IMR-90 (cell line): ENCODE data around the gene FLT1. TPM values are rescaled to one million over a fixed set of nuclear protein-coding genes. Genes with fewer than 3 reads are reported as not detected.

Experiments used
- ATAC-seq: fragments of 200-7000 bp; cut with Tn5 transposase; 2 replicates; pipeline ENCODE4 v1.9.1; 2020; ENCODE audit warnings: low read depth, mild to moderate bottlenecking, moderate library complexity
- BruUV-seq: library from RNA; stranded (reverse); fragments of 400-500 nt; replicated peaks from 2 replicates; lab custom pipeline; 2021; lab: Mats Ljungman, UMichigan
- CTCF ChIA-PET: fragments of 300-600 bp; formaldehyde crosslinking; extraction: SDS; loops from one replicate; lab custom pipeline; 2021; ENCODE audit warnings: antibody characterized with exemption; lab: Yijun Ruan, JAX
- POLR2A ChIA-PET: fragments of 300-600 bp; sonication (Branson Sonifier 250); formaldehyde crosslinking; loops from one replicate; lab custom pipeline; 2022; ENCODE audit warnings: antibody characterized with exemption; ENCODE audit not compliant: unreplicated experiment; lab: Charles Lee
- DNase-seq: peaks from one replicate; pipeline ENCODE4 v3.0.0; 2013
- H2AFZ ChIP-seq: replicated peaks from 2 replicates; pipeline ENCODE3; 2013; ENCODE audit warnings: low read length, mild to moderate bottlenecking; ENCODE audit not compliant: poor library complexity
- H2AK5ac ChIP-seq: 2 replicates; pipeline ENCODE4 v1.6.1; 2013; ENCODE audit warnings: low read depth, low read length, inconsistent platforms
- H2AK9ac ChIP-seq: replicated peaks from 2 replicates; pipeline ENCODE3; 2013; ENCODE audit warnings: mild to moderate bottlenecking, low read depth, low read length, moderate library complexity; ENCODE audit not compliant: poor library complexity
- H2BK120ac ChIP-seq: 2 replicates; pipeline ENCODE4 v1.6.1; 2013; ENCODE audit warnings: low read depth, low read length, inconsistent platforms
- H2BK15ac ChIP-seq: 3 replicates; pipeline ENCODE4 v1.6.1; 2013; ENCODE audit warnings: low read depth, low read length, inconsistent platforms
- H2BK20ac ChIP-seq: 2 replicates; pipeline ENCODE4 v1.6.1; 2013; ENCODE audit warnings: low read depth, mild to moderate bottlenecking, inconsistent platforms, low read length, moderate library complexity
- H2BK5ac ChIP-seq: 2 replicates; pipeline ENCODE4 v1.6.1; 2013; ENCODE audit warnings: mild to moderate bottlenecking, low read depth, low read length, inconsistent platforms; ENCODE audit not compliant: poor library complexity, severe bottlenecking
- H3K14ac ChIP-seq: replicated peaks from 2 replicates; pipeline ENCODE4 v1.6.1; 2013; ENCODE audit warnings: low read depth, low read length, inconsistent platforms
- H3K18ac ChIP-seq: 2 replicates; pipeline ENCODE4 v1.6.1; 2013; ENCODE audit warnings: low read depth, low read length, control low read depth
- H3K23ac ChIP-seq: 2 replicates; pipeline ENCODE4 v1.6.1; 2013; ENCODE audit warnings: low read depth, low read length, inconsistent platforms
- H3K27ac ChIP-seq: 2 replicates; pipeline ENCODE4 v1.5.1; 2013; ENCODE audit warnings: mild to moderate bottlenecking, control low read depth, low read length; ENCODE audit not compliant: insufficient read depth
- H3K27me3 ChIP-seq: 2 replicates; pipeline ENCODE4 v1.6.1; 2013; ENCODE audit warnings: low read length; ENCODE audit not compliant: control insufficient read depth, insufficient read depth
- H3K36me3 ChIP-seq: 2 replicates; pipeline ENCODE4 v1.6.1; 2013; ENCODE audit warnings: low read length, mixed read lengths; ENCODE audit not compliant: control insufficient read depth, insufficient read depth
- H3K4ac ChIP-seq: 2 replicates; pipeline ENCODE4 v1.6.1; 2013; ENCODE audit warnings: low read depth, low read length, inconsistent platforms
- H3K4me1 ChIP-seq: 2 replicates; pipeline ENCODE4 v1.6.1; 2013; ENCODE audit warnings: low read length, mixed read lengths; ENCODE audit not compliant: control insufficient read depth, insufficient read depth
- H3K4me2 ChIP-seq: 2 replicates; pipeline ENCODE4 v1.6.1; 2013; ENCODE audit warnings: low read depth, mild to moderate bottlenecking, control low read depth, low read length, moderate library complexity
- H3K4me3 ChIP-seq: 2 replicates; pipeline ENCODE4 v1.5.1; 2013; ENCODE audit warnings: low read depth, mild to moderate bottlenecking, control low read depth, low read length, moderate library complexity; ENCODE audit not compliant: insufficient read depth
- H3K56ac ChIP-seq: 2 replicates; pipeline ENCODE4 v1.6.1; 2013; ENCODE audit warnings: low read length, inconsistent platforms; ENCODE audit not compliant: insufficient read depth; ENCODE audit errors: extremely low read depth
- H3K79me1 ChIP-seq, 2 experiments: 2 replicates each; pipeline ENCODE4 v1.6.1; 2013; ENCODE audit warnings: low read length in 2 of 2, inconsistent platforms in 1 of 2, low read depth in 1 of 2
- H3K9ac ChIP-seq: 2 replicates; pipeline ENCODE4 v1.6.1; 2013; ENCODE audit warnings: low read depth, low read length, control low read depth
- H3K9me1 ChIP-seq: 2 replicates; pipeline ENCODE4 v1.6.1; 2013; ENCODE audit warnings: low read length, inconsistent platforms; ENCODE audit not compliant: insufficient read depth
- H3K9me3 ChIP-seq: 2 replicates; pipeline ENCODE4 v1.6.1; 2013; ENCODE audit warnings: low read length; ENCODE audit not compliant: control insufficient read depth, insufficient read depth
- H4K20me1 ChIP-seq: 2 replicates; pipeline ENCODE4 v1.6.1; 2013; ENCODE audit warnings: low read length, inconsistent platforms; ENCODE audit not compliant: insufficient read depth
- H4K5ac ChIP-seq: 2 replicates; pipeline ENCODE4 v1.6.1; 2013; ENCODE audit warnings: mild to moderate bottlenecking, low read depth, low read length, control low read depth
- H4K8ac ChIP-seq, 2 experiments: 2 replicates each; pipeline ENCODE4 v1.6.1; 2013; ENCODE audit warnings: low read depth in 2 of 2, low read length in 2 of 2, control low read depth in 1 of 2, inconsistent platforms in 1 of 2
- H4K91ac ChIP-seq: 2 replicates; pipeline ENCODE4 v1.6.1; 2013; ENCODE audit warnings: low read depth, low read length, inconsistent platforms; ENCODE audit not compliant: insufficient read depth
- CEBPB ChIP-seq: IDR thresholded peaks from 2 replicates; pipeline ENCODE4 v1.6.1; 2012; ENCODE audit warnings: low read depth, low read length, improper control_type of control experiment
- CHD1 ChIP-seq: IDR thresholded peaks from 2 replicates; pipeline ENCODE4 v1.6.1; 2012; ENCODE audit warnings: low read depth, low read length, improper control_type of control experiment
- RCOR1 ChIP-seq: IDR thresholded peaks from 2 replicates; pipeline ENCODE4 v1.6.1; 2012; ENCODE audit warnings: mild to moderate bottlenecking, low read length, improper control_type of control experiment; ENCODE audit not compliant: insufficient replicate concordance
- RFX5 ChIP-seq: IDR thresholded peaks from 2 replicates; pipeline ENCODE4 v1.8.0; 2012; ENCODE audit warnings: low read depth, mild to moderate bottlenecking, low read length, moderate library complexity
- WGBS, 2 experiments: methylation state at CpG; one replicate each; pipeline versions ENCODE4 v1.1.5 to v1.1.7; 2013; ENCODE audit warnings: missing lambda C conversion rate in 2 of 2; ENCODE audit not compliant: insufficient read length in 1 of 2; ENCODE audit errors: extremely low coverage in 2 of 2; 5-methylcytosine and 5-hydroxymethylcytosine counted together
- dilution Hi-C: fragments of 300-500 bp; cut with HindIII; formaldehyde crosslinking; loops from one replicate; pipeline ENCODE4 v1.14.3; 2018; ENCODE audit warnings: low sequenced_read_pairs; ENCODE audit not compliant: unreplicated experiment
- in situ Hi-C: fragments of 300-500 bp; cut with MboI; formaldehyde crosslinking; loops from 3 replicates; pipeline ENCODE4 v1.14.3; 2019; ENCODE audit warnings: low sequenced_read_pairs, inconsistent platforms, mixed read lengths
- intact Hi-C: fragments of 100-400 bp; cut with micrococcal nuclease; formaldehyde crosslinking; loops from 2 replicates; pipeline ENCODE4 v1.10.0; 2022
- polyA plus RNA-seq, 3 experiments: library from polyadenylated mRNA; depleted of rRNA; stranded (reverse); fragments of >200 nt; gene quantifications; 2 replicates each; pipeline ENCODE4 v1.2.3, GENCODE V29; 2012; ENCODE audit warnings: low replicate concordance in 1 of 3
- total RNA-seq: library from RNA; depleted of rRNA; stranded (reverse); fragments of >200 nt; gene quantifications from 2 replicates; pipeline ENCODE4 v1.2.3, GENCODE V29; 2012

The FLT1 gene
- total and polyA plus RNA-seq, 2 of the 4 experiments (the other 2 are of a cell fraction), result 4.5 to 10.4 TPM

DNA sequence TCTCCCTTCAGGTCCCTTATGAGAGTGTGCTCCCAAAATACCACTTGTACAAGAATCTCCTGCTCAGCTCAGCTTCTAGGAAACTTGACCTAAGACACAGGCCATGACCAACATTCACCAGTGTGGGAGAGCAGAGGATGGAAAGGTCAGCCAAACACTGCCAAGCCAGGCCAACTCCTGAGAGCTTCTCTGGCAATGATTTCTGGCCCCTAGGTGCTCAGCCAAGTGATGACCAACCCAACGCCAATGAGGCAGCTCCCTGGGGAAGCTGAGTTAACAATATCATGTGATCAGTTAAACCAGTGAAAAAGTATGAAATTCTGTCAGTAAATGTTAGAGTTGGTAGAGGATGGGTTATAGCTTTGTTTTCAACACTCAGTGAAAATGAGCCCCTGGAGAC, 49.1 kb upstream of the FLT1 start:
- dilution Hi-C loops (no loop called here), intact Hi-C loops (no loop called here), in situ Hi-C loops (no loop called here)
- WGBS, 2 experiments, result 100% methylated on average over 1 of the region's 1 CpG; no CpG with 5 or more reads in 1 of the 2 experiments
- H3K4me2 ChIP-seq, result no peak overlapping the region
- H3K36me3 ChIP-seq, result no peaks in the 10 kb centered on the region
- no peak overlapping the region for H2AK9ac ChIP-seq
- H2BK5ac ChIP-seq, result no peak overlapping the region
- BruUV-seq, result no TSS peak
- no peak overlapping the region for H2BK15ac ChIP-seq
- H3K4me3 ChIP-seq, result no peak overlapping the region
- no peak overlapping the region for H2AFZ ChIP-seq
- no peaks in the 10 kb centered on the region for H3K27me3 ChIP-seq
- no peak overlapping the region for H2AK5ac ChIP-seq
- no peak for TF ChIP-seq CEBPB
- no peak for TF ChIP-seq CHD1
- TF ChIP-seq RFX5, result no peak
- TF ChIP-seq RCOR1, result no peak
- no peak overlapping the region for H3K4ac ChIP-seq
- H3K14ac ChIP-seq, result no peak overlapping the region
- no peaks in the 10 kb centered on the region for H3K9me1 ChIP-seq
- H3K9me3 ChIP-seq, result peaks cover 8% of the 10 kb centered on the region
- H3K79me1 ChIP-seq, result no peaks in the 10 kb centered on the region
- H3K23ac ChIP-seq, result no peak overlapping the region
- ChIA-PET CTCF (no interaction called here), POLR2A (no interaction called here)
- no peak for DNase-seq
- no peak overlapping the region for H4K5ac ChIP-seq
- no peak overlapping the region for H2BK120ac ChIP-seq
- H4K91ac ChIP-seq, result no peak overlapping the region
- H3K9ac ChIP-seq, result no peak overlapping the region
- H4K8ac ChIP-seq, result no peak overlapping the region
- no peak overlapping the region for H3K56ac ChIP-seq
- H3K27ac ChIP-seq, result no peak overlapping the region
- H4K20me1 ChIP-seq, result no peaks in the 10 kb centered on the region
- ATAC-seq, result no peak
- H2BK20ac ChIP-seq, result no peak overlapping the region
- H3K4me1 ChIP-seq, result no peaks in the 10 kb centered on the region
- H3K18ac ChIP-seq, result no peak overlapping the region
